CD4-positive, alpha-beta T cell (primary cell): ENCODE measurements around the gene ZNF778. TPM values are rescaled to one million over a fixed set of nuclear protein-coding genes. Genes with fewer than 3 reads are reported as not detected.

Source experiments
- ATAC-seq: fragments of 200-7000 bp; cut with Tn5 transposase; one replicate; pipeline ENCODE4 v1.10.0; 2022; ENCODE audit warnings: mild to moderate bottlenecking; ENCODE audit not compliant: poor library complexity
- CTCF ChIA-PET: fragments of 350-600 bp; sonication (Branson Sonifier 250); formaldehyde crosslinking; loops from one replicate; lab custom pipeline; 2021; ENCODE audit warnings: antibody characterized with exemption, inconsistent platforms; lab: Charles Lee
- POLR2A ChIA-PET: fragments of 350-600 bp; sonication (Branson Sonifier 250); formaldehyde crosslinking; loops from one replicate; lab custom pipeline; 2021; ENCODE audit warnings: antibody characterized with exemption, inconsistent platforms; lab: Charles Lee
- DNase-seq, 14 experiments: peaks; one replicate each; pipeline ENCODE4 v3.0.0-alpha.2; 2013 to 2020; ENCODE audit warnings: mixed read lengths in 2 of 14
- H3K27ac ChIP-seq, 2 donors: one replicate each; pipeline versions ENCODE4 v1.5.1 to v1.7.0; 2013; ENCODE audit warnings: low read length in 2 of 2, low read depth in 1 of 2, mild to moderate bottlenecking in 1 of 2
- H3K27me3 ChIP-seq, 2 experiments: 1 replicate in 1 of 2; 2 replicates in 1 of 2; pipeline versions ENCODE4 v1.6.1 to v1.7.0; 2013; ENCODE audit warnings: low read length in 2 of 2, control low read depth in 1 of 2, mild to moderate bottlenecking in 1 of 2, moderate library complexity in 1 of 2; ENCODE audit not compliant: insufficient read depth in 2 of 2, control insufficient read depth in 1 of 2
- H3K36me3 ChIP-seq: one replicate; pipeline ENCODE4 v1.6.1; 2013; ENCODE audit warnings: low read length, control low read depth; ENCODE audit not compliant: insufficient read depth
- H3K4me1 ChIP-seq: one replicate; pipeline ENCODE4 v1.6.1; 2013; ENCODE audit warnings: low read length, control low read depth; ENCODE audit not compliant: insufficient read depth
- H3K4me3 ChIP-seq: one replicate; pipeline ENCODE4 v1.5.1; 2013; ENCODE audit warnings: mild to moderate bottlenecking, low read length, moderate library complexity
- H3K9me3 ChIP-seq, 2 experiments: 1 replicate in 1 of 2; 2 replicates in 1 of 2; pipeline versions ENCODE4 v1.6.1 to v1.7.0; 2013; ENCODE audit warnings: low read length in 2 of 2, mild to moderate bottlenecking in 2 of 2, control low read depth in 1 of 2, moderate library complexity in 1 of 2; ENCODE audit not compliant: control insufficient read depth in 1 of 2, insufficient read depth in 1 of 2
- H3K27ac Mint-ChIP-seq: one replicate; pipeline ENCODE4 v1.8.0; 2020; ENCODE audit warnings: mixed read lengths
- H3K27me3 Mint-ChIP-seq: one replicate; pipeline ENCODE4 v1.8.0; 2021; ENCODE audit warnings: mixed read lengths
- H3K36me3 Mint-ChIP-seq: one replicate; pipeline ENCODE4 v1.8.0; 2021; ENCODE audit warnings: low read depth, mixed read lengths
- H3K4me1 Mint-ChIP-seq: one replicate; pipeline ENCODE4 v1.8.0; 2021; ENCODE audit warnings: low read depth, mixed read lengths
- H3K4me3 Mint-ChIP-seq: one replicate; pipeline ENCODE4 v1.8.0; 2020; ENCODE audit warnings: mild to moderate bottlenecking, mixed read lengths
- H3K9me3 Mint-ChIP-seq: one replicate; pipeline ENCODE4 v1.8.0; 2020; ENCODE audit warnings: mixed read lengths
- intact Hi-C, 2 experiments: fragments of 100-400 bp; cut with DNase I in 1 of 2; cut with micrococcal nuclease in 1 of 2; formaldehyde crosslinking; loops; one replicate each; pipeline versions ENCODE4 v1.15.1 to v1.9.0; 2023 to 2025; cut with DNase I, micrococcal nuclease
- total RNA-seq, 174 experiments: library from RNA in 2 of 174; stranded (reverse) in 2 of 174; gene quantifications; one replicate each; pipeline ENCODE4 v1.2.3 and lab custom pipeline; 2021 to 2026
- TF ChIP-seq, protein P1 (sequence below): fragments of 200-600 bp; IDR thresholded peaks from one replicate; pipeline ENCODE4 v1.8.0; 2022; ENCODE audit warnings: antibody characterized with exemption, mild to moderate bottlenecking

Gene ZNF778
- total RNA-seq, 2 experiments from 2014 or later = 4.0 to 6.7 TPM

GRCh38 chr16:89282523-89282922, 65.0 kb downstream of the ZNF778 start:
- Mint-ChIP-seq H3K9me3 (no peaks in the 10 kb centered on the region), H3K36me3 (peaks cover 18% of the 10 kb centered on the region), H3K4me3 (no peak overlapping the region), H3K27me3 (no peaks in the 10 kb centered on the region), H3K4me1 (no peaks in the 10 kb centered on the region), H3K27ac (no peak overlapping the region)
- H3K27me3 ChIP-seq = no peaks in the 10 kb centered on the region
- intact Hi-C loops = no loop called here
- ChIA-PET CTCF (no interaction called here), POLR2A (no interaction called here)
- H3K4me1 ChIP-seq = no peaks in the 10 kb centered on the region
- no peak for DNase-seq
- TF ChIP-seq, protein P1, sequence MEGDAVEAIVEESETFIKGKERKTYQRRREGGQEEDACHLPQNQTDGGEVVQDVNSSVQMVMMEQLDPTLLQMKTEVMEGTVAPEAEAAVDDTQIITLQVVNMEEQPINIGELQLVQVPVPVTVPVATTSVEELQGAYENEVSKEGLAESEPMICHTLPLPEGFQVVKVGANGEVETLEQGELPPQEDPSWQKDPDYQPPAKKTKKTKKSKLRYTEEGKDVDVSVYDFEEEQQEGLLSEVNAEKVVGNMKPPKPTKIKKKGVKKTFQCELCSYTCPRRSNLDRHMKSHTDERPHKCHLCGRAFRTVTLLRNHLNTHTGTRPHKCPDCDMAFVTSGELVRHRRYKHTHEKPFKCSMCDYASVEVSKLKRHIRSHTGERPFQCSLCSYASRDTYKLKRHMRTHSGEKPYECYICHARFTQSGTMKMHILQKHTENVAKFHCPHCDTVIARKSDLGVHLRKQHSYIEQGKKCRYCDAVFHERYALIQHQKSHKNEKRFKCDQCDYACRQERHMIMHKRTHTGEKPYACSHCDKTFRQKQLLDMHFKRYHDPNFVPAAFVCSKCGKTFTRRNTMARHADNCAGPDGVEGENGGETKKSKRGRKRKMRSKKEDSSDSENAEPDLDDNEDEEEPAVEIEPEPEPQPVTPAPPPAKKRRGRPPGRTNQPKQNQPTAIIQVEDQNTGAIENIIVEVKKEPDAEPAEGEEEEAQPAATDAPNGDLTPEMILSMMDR = no peak
- no peak for ATAC-seq
- peaks cover 81% of the 10 kb centered on the region for H3K36me3 ChIP-seq
- no peak overlapping the region for H3K4me3 ChIP-seq
- H3K27ac ChIP-seq = no peak overlapping the region
- H3K9me3 ChIP-seq = peaks cover 0 to 7% of the 10 kb centered on the region in 2 experiments

DNA sequence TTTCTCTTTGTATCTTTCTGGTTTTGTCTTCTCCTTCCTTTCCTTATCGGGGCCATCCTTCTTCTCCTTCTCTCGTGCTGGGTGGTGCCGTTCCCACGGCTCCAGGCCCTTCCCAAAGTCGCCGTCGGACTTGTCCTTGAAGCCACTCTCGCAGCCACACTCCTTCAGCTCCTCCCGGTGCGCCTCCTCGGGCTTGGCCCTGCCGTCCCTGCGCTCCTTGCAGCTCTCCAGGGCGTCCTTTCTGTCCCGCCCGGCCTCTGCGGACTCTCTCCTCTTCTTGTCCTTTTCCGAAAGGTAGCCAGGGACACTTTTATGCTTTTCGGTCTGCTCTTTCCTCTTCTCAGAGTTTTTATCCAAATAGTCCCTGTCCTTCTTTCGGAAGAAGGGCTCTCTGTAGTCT, 65.9 kb downstream of the ZNF778 start:
- Mint-ChIP-seq H3K36me3 (peaks cover 20% of the 10 kb centered on the region), H3K4me1 (no peaks in the 10 kb centered on the region), H3K9me3 (no peaks in the 10 kb centered on the region), H3K27me3 (no peaks in the 10 kb centered on the region), H3K27ac (no peak overlapping the region), H3K4me3 (no peak overlapping the region)
- Histone ChIP-seq H3K27ac (no peak overlapping the region), H3K36me3 (peaks cover 81% of the 10 kb centered on the region), H3K4me1 (no peaks in the 10 kb centered on the region), H3K27me3 (no peaks in the 10 kb centered on the region), H3K9me3 (peaks cover 0 to 7% of the 10 kb centered on the region in 2 experiments), H3K4me3 (no peak overlapping the region)
- intact Hi-C loops = no loop called here
- DNase-seq (no peak), ATAC-seq (no peak)
- ChIA-PET POLR2A (no interaction called here), CTCF (no interaction called here)
- TF ChIP-seq, protein P1 = no peak

DNA sequence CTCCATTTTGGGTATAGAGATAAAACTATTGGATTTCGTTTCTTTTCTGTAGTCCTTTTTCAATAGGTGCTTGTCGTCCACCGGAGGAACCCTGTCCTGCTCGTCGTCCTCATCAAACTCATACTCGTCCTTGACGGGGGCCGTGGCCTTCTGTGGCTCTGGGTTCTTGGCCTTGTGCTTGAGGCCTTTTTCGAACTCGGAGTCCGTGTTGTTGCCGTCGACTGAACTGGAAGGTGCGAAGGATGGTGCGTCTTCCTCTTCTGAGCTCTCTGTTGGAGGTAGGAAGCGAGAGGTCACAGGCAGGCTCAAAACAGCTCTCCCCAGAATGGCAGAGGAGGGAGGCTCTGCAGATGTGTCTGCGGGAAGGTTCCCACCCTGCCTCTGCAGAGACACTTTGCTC, 67.9 kb downstream of the ZNF778 start:
- Mint-ChIP-seq H3K4me1 (peaks cover 5% of the 10 kb centered on the region), H3K27ac (no peak overlapping the region), H3K9me3 (no peaks in the 10 kb centered on the region), H3K36me3 (peaks cover 33% of the 10 kb centered on the region), H3K4me3 (no peak overlapping the region), H3K27me3 (no peaks in the 10 kb centered on the region)
- H3K27me3 ChIP-seq = no peaks in the 10 kb centered on the region
- ChIA-PET CTCF (no interaction called here), POLR2A (no interaction called here)
- DNase-seq (no peak), ATAC-seq (no peak)
- peaks cover 86% of the 10 kb centered on the region for H3K36me3 ChIP-seq
- H3K4me3 ChIP-seq = no peak overlapping the region
- TF ChIP-seq, protein P1 = no peak
- H3K9me3 ChIP-seq = peaks cover 0 to 7% of the 10 kb centered on the region in 2 experiments
- H3K4me1 ChIP-seq = peaks cover 5% of the 10 kb centered on the region
- intact Hi-C loops = no loop called here
- no peak overlapping the region for H3K27ac ChIP-seq
